Epithelial cell of prostate (primary cell): Measurements from ENCODE around the gene RCSD1.
"Not testable (repeated sequence)": the region's sequence is repeated elsewhere in the genome, so short reads cannot be mapped to it uniquely, and the experiment has no call there.

Experiments
- DNase-seq: peaks from one replicate; pipeline ENCODE4 v3.0.0-alpha.2; 2011; ENCODE audit warnings: low read depth, low spot score
- H3K27ac ChIP-seq: fragments of 450-650 bp; 2 replicates; pipeline ENCODE4 v1.5.1; 2017; ENCODE audit warnings: mild to moderate bottlenecking

The RCSD1 gene

DNA sequence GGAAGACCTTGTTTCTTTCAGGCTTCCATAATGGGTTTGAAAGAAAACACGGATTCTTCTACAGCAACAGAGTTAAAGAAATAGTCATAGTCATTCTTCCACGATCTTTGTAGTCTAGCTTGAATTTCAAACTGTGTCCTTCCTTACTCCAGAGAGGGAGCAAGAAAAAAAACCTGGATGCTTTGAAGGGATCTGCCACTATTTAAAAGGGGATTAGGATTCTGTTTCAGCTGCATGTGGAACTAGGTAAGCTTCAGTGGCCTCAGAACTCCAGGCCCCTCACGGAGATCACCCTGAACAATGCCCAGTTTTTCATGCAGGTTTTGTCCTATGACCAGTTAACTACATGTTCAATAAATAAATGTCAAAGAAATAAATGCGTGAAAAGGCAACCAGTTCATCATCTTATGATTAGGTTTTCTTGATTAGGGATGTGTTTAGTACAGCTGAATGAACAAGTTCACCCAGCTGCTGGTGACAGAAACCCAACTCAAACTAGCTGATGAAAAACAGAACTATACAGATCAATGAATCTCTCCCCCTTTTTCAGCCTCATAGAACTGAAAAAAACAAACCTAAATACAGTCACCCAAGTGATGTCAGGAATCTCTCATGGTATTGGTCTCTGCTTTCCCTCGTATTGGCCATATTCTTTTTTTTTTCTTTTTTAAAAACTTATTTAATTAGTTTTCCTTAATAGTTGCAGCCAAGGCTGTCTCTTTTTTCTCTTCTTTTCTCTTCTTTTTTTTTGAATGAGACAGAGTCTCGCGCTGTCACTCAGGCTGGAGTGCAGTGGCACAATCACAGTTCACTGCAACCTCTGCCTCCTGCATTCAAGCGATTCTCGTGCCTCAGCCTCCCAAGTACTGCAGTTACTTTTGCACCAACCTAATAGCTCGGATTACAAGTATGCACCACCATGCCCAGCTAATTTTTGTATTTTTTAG, 77.2 kb downstream of the RCSD1 start:
- DNase-seq = no peak
- H3K27ac ChIP-seq = no peak overlapping the region

- DNase-seq = peak; percentile 50
- H3K27ac ChIP-seq = no peak overlapping the region
These were observed 77.9 kb downstream of the RCSD1 start for GRCh38 chr1:167707942-167708341.

GRCh38 chr1:167708940-167709389, 78.9 kb downstream of the RCSD1 start:
- no peak overlapping the region for H3K27ac ChIP-seq
- no peak for DNase-seq

DNA sequence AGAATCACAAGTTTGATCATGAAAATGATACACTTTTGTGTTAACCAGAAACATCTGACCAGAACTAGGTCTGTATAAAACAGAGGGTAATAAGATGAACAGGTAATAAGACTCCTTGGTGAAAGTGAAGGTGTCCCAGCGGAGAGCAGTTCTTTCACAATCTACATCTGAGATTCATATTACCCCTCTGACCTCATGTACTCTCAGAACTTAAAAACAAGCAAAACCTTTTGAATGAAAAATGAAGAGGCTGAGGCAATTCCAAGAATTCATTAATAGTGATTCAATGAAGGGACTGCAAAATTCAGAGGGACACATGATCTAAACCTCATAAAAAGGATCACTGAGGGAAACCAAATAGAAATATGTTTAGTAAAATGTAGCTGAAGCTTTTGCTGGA, 80.8 kb downstream of the RCSD1 start:
- DNase-seq = no peak
- H3K27ac ChIP-seq = no peak overlapping the region

DNA sequence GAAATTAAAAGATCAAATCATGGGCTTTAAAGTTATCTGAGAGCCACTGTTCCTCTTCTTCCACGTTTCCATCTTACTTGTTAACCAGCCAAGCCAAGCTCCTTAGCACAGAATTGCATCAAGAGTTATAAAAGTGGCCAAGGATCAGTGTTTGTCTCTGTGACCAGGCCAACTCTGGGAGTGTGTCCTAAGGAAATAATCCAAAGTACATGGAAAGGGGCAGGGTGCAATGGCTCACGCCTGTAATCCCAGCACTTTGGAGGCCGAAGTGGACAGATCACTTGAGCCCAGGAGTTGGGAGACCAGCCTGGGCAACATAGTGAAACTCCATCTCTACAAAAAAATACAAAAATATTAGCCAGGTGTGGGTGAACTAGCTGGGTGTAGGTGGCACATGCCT, 81.8 kb downstream of the RCSD1 start:
- DNase-seq = no peak
- H3K27ac ChIP-seq = no peak overlapping the region

- DNase-seq = no peak
- no peak overlapping the region for H3K27ac ChIP-seq
These were observed 83.5 kb downstream of the RCSD1 start for GRCh38 chr1:167713330-167714081.

DNA sequence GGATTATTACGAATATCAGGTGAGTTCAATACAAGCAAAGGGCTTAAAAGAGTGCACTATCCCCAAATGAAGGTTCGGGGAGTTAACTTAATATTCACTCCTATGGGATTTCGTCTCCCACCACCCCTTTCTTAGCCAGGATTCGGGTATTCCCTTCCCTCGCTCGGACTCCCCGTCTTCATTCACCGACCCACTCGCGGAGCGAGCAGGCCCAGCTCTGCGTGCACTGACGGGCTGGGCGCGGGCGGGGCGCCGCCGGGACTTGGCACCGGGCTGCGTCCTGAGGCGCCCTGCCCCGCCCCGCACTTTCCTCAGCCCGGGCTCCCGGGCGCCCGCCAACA, 84.0 kb downstream of the RCSD1 start:
- peak overlapping the region; percentile 67 for H3K27ac ChIP-seq
- no peak for DNase-seq

GRCh38 chr1:167714439-167715156, 84.6 kb downstream of the RCSD1 start:
- peak overlapping the region; percentile 67 for H3K27ac ChIP-seq
- DNase-seq = no peak

- peak; percentile 43 for DNase-seq
- H3K27ac ChIP-seq = peak overlapping the region; percentile 67
These were observed 85.3 kb downstream of the RCSD1 start for GRCh38 chr1:167715157-167715999.

GRCh38 chr1:167716000-167716271, 85.9 kb downstream of the RCSD1 start:
- DNase-seq = no peak
- peak overlapping the region; percentile 57 for H3K27ac ChIP-seq

GRCh38 chr1:167717351-167717750, 87.3 kb downstream of the RCSD1 start:
- H3K27ac ChIP-seq = no peak overlapping the region
- no peak for DNase-seq

DNA sequence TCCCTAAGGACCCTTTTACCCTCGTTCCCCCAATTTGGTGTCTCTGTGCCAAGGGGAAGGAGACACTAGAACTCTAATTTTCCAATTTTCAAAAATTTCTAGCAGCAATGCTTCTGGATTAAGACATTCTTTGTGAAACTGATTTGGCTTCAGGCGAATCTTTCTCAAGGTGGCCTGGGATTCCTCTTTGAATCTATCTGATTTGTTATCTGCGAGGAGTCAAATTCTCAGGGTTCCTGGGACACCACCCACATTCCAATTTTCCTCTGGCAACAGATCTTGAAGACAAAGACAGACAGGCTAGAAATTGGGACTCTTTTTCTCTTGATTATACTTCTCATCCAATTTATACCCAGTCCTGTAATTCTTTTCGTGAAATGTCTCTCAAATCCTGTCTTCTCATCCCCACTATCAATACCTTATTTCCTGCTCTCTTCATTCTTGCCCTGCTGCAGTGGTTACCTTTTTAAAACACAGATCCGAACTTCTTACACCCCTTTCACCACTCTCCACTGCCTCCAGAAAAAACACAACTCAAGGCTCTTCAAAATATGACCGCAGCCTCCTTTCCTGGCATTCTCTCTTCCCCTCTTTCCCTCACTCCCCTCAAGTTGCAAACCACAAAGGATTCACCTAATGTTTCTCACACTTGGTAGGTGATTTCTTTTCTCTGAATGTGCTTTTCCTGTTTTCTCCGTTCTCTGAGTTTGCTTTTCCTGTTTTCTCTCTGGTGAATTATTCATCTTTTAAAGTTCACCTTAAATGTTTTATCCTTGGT, 89.1 kb downstream of the RCSD1 start:
- no peak overlapping the region for H3K27ac ChIP-seq
- DNase-seq = no peak

- DNase-seq, H3K27ac ChIP-seq: not testable (repeated sequence)
These were observed 89.8 kb downstream of the RCSD1 start for GRCh38 chr1:167719715-167720421.

DNA sequence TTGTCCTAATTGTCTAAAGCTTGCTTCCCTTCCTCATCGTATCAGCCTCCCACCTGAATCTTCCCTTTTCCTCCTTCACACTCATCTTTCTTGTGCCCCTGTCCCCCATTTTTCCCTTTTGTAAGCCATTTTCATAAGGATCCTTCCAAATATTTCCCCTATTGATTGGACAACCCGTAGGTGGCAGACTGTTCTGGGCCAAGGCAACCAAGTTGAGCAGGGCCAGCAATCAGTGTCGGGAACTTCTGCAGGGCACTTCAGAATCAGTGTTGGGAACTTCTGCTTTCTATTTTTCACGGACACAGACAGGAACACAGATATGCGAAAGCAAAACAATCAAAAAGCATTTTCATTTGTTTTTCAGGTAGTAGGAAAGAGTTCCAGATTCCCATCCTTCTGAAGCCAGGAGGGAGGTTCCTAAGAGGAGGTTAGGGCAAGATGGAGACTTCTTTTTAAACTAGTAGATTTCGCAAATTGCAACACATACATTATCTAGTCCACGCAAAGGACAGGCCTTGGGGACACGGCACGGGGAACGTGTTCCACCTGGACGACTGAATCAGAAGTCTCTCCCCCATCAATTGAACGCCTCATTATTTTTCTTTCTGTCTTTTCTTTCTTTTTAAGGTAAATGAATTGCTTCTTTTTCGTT, 91.1 kb downstream of the RCSD1 start:
- H3K27ac ChIP-seq = peak overlapping the region; percentile 72
- DNase-seq = no peak

DNA sequence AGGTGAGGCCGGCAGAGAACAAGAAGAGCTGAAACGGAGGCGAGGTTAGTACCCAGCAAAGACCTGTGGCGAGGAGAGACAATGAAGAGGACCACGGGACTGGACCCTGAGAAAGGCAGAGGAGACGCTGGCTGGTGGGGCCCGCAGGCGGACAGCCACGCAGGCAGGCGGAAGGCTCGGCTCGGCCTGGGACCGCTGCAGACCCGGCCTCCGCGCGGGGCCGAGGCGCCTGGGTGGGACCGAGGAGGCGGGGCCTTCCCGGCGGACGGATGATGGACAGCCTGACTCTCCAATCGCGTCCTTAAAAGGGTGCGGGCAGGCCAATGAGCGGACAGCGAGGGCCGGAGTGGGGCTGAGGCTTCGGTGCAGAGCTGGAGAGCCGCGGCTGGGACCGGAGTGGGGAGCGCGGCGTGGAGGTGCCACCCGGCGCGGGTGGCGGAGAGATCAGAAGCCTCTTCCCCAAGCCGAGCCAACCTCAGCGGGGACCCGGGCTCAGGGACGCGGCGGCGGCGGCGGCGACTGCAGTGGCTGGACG, 91.7 kb downstream of the RCSD1 start, which contains the start of gene MPZL1:
MPZL1 (plus strand) TSS at position 366 of the 535 bp plus-strand sequence. CDS start 170 bp downstream, outside the sequence.
- H3K27ac ChIP-seq = peak within 1 kb of the TSS; percentile 72
- DNase-seq = peak; percentile 57

DNA sequence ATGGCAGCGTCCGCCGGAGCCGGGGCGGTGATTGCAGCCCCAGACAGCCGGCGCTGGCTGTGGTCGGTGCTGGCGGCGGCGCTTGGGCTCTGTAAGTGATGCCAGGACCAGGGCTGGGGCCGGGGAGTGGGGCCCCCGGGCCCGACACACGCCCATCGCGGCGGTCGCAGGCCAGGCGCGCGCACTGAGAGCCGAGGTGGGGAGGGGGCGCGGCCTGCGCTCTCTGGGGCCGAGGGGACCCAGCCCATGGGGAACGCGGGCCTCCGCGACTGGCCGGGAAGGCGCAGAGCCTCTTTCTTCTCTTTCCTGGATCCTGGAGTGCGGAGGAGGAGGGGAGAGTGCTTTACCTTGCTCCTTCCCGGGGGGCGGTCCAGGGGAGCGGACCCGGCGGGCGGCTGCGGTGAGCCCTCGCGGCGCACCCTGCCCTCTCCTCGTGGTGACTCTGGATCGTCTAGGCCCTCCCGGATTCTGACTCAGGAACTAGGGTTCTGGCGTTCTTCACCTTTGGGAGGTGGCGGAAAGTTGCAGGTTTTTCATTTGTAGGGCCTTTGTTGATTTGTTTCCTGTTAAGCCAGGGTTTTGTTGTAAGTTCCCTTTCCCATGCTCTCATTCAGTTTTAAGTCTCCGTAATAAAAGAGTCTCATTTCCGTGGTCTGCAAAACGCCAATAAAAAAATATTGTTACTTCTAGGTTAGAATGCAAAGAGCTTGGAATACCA, 92.3 kb downstream of the RCSD1 start:
- H3K27ac ChIP-seq = peak overlapping the region; percentile 72
- no peak for DNase-seq

DNA sequence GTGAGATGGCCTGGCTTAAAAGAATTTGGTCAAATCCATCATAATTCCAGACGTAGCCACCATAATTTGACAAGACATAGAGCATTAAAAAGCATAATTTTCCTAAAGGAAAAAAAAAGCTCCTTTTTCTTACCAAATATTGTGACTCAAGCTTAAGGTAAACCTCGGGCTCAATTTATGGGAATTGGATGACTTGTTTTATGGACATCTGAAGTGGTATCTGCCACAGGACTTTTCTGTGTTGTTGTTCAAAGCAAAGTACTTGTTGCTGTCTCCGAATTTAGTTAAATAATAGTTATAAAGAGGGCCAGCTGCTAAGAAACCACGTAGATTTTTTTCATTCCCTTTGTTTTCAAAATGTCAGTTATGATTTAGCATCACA, 92.8 kb downstream of the RCSD1 start:
- DNase-seq = no peak
- peak overlapping the region; percentile 72 for H3K27ac ChIP-seq
